Measurements from ENCODE around the gene PJA2.

The PJA2 gene

DNA sequence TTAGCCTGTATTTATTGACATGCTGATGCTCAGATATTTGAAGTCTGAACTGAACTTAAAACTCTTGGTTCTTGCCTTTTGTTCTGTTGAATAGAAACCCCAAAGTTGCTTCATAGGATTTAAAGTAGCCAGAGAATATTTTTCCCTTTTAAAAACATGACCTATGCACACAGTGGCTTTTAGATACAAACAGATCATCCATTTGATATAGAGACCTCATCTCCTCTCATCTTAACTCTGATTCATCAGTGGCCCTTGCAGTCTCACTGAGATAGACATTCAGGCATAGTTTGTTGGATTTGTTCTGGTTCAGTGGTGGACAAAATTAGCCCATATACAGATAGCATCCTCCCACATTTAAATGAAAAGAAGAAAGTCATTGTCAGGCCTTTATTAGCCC is 43.5 kb upstream of the PJA2 start:
- H2BK120ac ChIP-seq (ENCODE audit: low read depth, low read length) = no peak overlapping the region
- no peak overlapping the region for H3K14ac ChIP-seq (ENCODE audit: low read length)
- no peaks in the 10 kb centered on the region for H3K27me3 ChIP-seq (ENCODE audit: control insufficient read depth in 3 of 3, insufficient read depth in 3 of 3, low read depth in 1 of 3, low read length in 3 of 3)
- H3K9me3 ChIP-seq (replicated peaks in 1 of 2; ENCODE audit: control insufficient read depth in 2 of 2, insufficient read depth in 1 of 2, low read depth in 1 of 2, low read length in 2 of 2) = peaks cover 0 to 14% of the 10 kb centered on the region in 2 donors
- H3K79me1 ChIP-seq (ENCODE audit: low read depth, low read length) = no peaks in the 10 kb centered on the region
- no peaks in the 10 kb centered on the region for H3K36me3 ChIP-seq (replicated peaks in 1 of 2; ENCODE audit: control insufficient read depth in 2 of 2, insufficient read depth in 2 of 2, low read length in 2 of 2)
- H2BK12ac ChIP-seq (ENCODE audit: low read length) = no peak overlapping the region
- no peak overlapping the region for H3K18ac ChIP-seq (ENCODE audit: low read length)
- H3K4me3 ChIP-seq (ENCODE audit: low read length in 2 of 2) = no peak overlapping the region
- no peak overlapping the region for H3K9ac ChIP-seq (ENCODE audit: low read depth, low read length, poor library complexity)
- H3K23ac ChIP-seq (ENCODE audit: low read depth, low read length, poor library complexity) = no peak overlapping the region
- H3K27ac ChIP-seq (replicated peaks; ENCODE audit: low read length) = no peak overlapping the region
- DNase-seq (ENCODE audit: low spot score) = no peak
- no peak overlapping the region for H3K4ac ChIP-seq (ENCODE audit: low read length)
- no peak overlapping the region for H4K8ac ChIP-seq (ENCODE audit: low read depth, low read length)
- no peak overlapping the region for H3K4me2 ChIP-seq (ENCODE audit: insufficient read depth, low read length, poor library complexity, severe bottlenecking)
- no peak overlapping the region for H2BK15ac ChIP-seq (ENCODE audit: low read length)
- H2AFZ ChIP-seq (ENCODE audit: low read length) = peak overlapping the region; percentile 18
- no peak overlapping the region for H2AK5ac ChIP-seq (ENCODE audit: low read depth, low read length)
- no peak overlapping the region for H2BK5ac ChIP-seq (ENCODE audit: low read length)
- no peak overlapping the region for H4K91ac ChIP-seq (ENCODE audit: low read depth, low read length, poor library complexity)
- peaks cover 3 to 13% of the 10 kb centered on the region in 2 donors for H3K4me1 ChIP-seq (ENCODE audit: control insufficient read depth in 2 of 2, insufficient read depth in 1 of 2, low read depth in 1 of 2, low read length in 2 of 2)

GRCh38 chr5:109452661-109453060 is 42.9 kb upstream of the PJA2 start:
- H2BK12ac ChIP-seq (ENCODE audit: low read length) = no peak overlapping the region
- no peak overlapping the region for H3K23ac ChIP-seq (ENCODE audit: low read depth, low read length, poor library complexity)
- H3K4ac ChIP-seq (ENCODE audit: low read length) = no peak overlapping the region
- no peak overlapping the region for H2BK120ac ChIP-seq (ENCODE audit: low read depth, low read length)
- H3K4me1 ChIP-seq (ENCODE audit: control insufficient read depth in 2 of 2, insufficient read depth in 1 of 2, low read depth in 1 of 2, low read length in 2 of 2) = peaks cover 3 to 13% of the 10 kb centered on the region in 2 donors
- H3K79me1 ChIP-seq (ENCODE audit: low read depth, low read length) = no peaks in the 10 kb centered on the region
- no peak overlapping the region for H3K4me2 ChIP-seq (ENCODE audit: insufficient read depth, low read length, poor library complexity, severe bottlenecking)
- H3K18ac ChIP-seq (ENCODE audit: low read length) = no peak overlapping the region
- no peak overlapping the region for H3K4me3 ChIP-seq (ENCODE audit: low read length in 2 of 2)
- H3K36me3 ChIP-seq (replicated peaks in 1 of 2; ENCODE audit: control insufficient read depth in 2 of 2, insufficient read depth in 2 of 2, low read length in 2 of 2) = no peaks in the 10 kb centered on the region
- no peak overlapping the region for H4K91ac ChIP-seq (ENCODE audit: low read depth, low read length, poor library complexity)
- no peak overlapping the region for H3K14ac ChIP-seq (ENCODE audit: low read length)
- no peaks in the 10 kb centered on the region for H3K27me3 ChIP-seq (ENCODE audit: control insufficient read depth in 3 of 3, insufficient read depth in 3 of 3, low read depth in 1 of 3, low read length in 3 of 3)
- no peak overlapping the region for H3K9ac ChIP-seq (ENCODE audit: low read depth, low read length, poor library complexity)
- H2BK15ac ChIP-seq (ENCODE audit: low read length) = no peak overlapping the region
- H4K8ac ChIP-seq (ENCODE audit: low read depth, low read length) = no peak overlapping the region
- H2BK5ac ChIP-seq (ENCODE audit: low read length) = no peak overlapping the region
- no peak overlapping the region for H2AK5ac ChIP-seq (ENCODE audit: low read depth, low read length)
- H3K27ac ChIP-seq (replicated peaks; ENCODE audit: low read length) = no peak overlapping the region
- no CpG with 5 or more reads among the region's 1 CpG for WGBS, 2 donors (ENCODE audit: extremely low coverage in 2 of 2, insufficient read length in 2 of 2, insufficient replicate concordance in 1 of 2)
- H2AFZ ChIP-seq (ENCODE audit: low read length) = no peak overlapping the region
- H3K9me3 ChIP-seq (replicated peaks in 1 of 2; ENCODE audit: control insufficient read depth in 2 of 2, insufficient read depth in 1 of 2, low read depth in 1 of 2, low read length in 2 of 2) = peaks cover 0 to 13% of the 10 kb centered on the region in 2 donors
- DNase-seq (ENCODE audit: low spot score) = no peak

DNA sequence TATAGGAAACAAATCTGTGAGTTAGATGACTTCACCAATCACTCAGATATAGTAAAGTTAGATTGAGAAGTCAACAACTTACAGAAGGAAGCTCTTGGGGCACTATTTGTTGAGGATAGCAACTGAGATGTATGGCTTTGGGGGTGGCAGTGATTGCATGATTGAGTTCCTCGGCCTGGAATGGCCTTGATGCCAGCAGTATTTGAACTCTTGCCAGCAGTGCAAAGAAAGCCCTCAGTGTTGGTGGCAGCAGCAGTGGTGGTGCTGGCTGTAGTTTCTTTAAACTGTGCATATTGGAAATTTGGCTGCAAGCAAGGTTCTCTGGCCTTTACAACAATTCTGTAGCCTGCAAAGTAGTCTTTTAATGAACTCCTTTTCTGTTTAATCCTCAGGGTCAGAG is 41.4 kb upstream of the PJA2 start:
- H3K36me3 ChIP-seq (replicated peaks in 1 of 2; ENCODE audit: control insufficient read depth in 2 of 2, insufficient read depth in 2 of 2, low read length in 2 of 2) = no peaks in the 10 kb centered on the region

GRCh38 chr5:109450129-109450877 is 40.5 kb upstream of the PJA2 start:
- no CpG with 5 or more reads among the region's 12 CpGs for WGBS, 2 donors (ENCODE audit: extremely low coverage in 2 of 2, insufficient read length in 2 of 2, insufficient replicate concordance in 1 of 2)
- Histone ChIP-seq H3K9me3 (replicated peaks in 1 of 2; ENCODE audit: control insufficient read depth in 2 of 2, insufficient read depth in 1 of 2, low read depth in 1 of 2, low read length in 2 of 2) (peaks cover 0 to 8% of the 10 kb centered on the region in 2 donors), H3K14ac (ENCODE audit: low read length) (no peak overlapping the region), H3K36me3 (replicated peaks in 1 of 2; ENCODE audit: control insufficient read depth in 2 of 2, insufficient read depth in 2 of 2, low read length in 2 of 2) (no peaks in the 10 kb centered on the region), H2BK120ac (ENCODE audit: low read depth, low read length) (no peak overlapping the region), H3K9ac (ENCODE audit: low read depth, low read length, poor library complexity) (no peak overlapping the region), H3K4me1 (ENCODE audit: control insufficient read depth in 2 of 2, insufficient read depth in 1 of 2, low read depth in 1 of 2, low read length in 2 of 2) (peaks cover 3 to 6% of the 10 kb centered on the region in 2 donors), H3K27ac (replicated peaks; ENCODE audit: low read length) (no peak overlapping the region), H2BK5ac (ENCODE audit: low read length) (no peak overlapping the region), H2AK5ac (ENCODE audit: low read depth, low read length) (no peak overlapping the region), H4K91ac (ENCODE audit: low read depth, low read length, poor library complexity) (no peak overlapping the region), H3K27me3 (ENCODE audit: control insufficient read depth in 3 of 3, insufficient read depth in 3 of 3, low read depth in 1 of 3, low read length in 3 of 3) (no peaks in the 10 kb centered on the region), H3K18ac (ENCODE audit: low read length) (no peak overlapping the region), H4K8ac (ENCODE audit: low read depth, low read length) (no peak overlapping the region), H3K23ac (ENCODE audit: low read depth, low read length, poor library complexity) (no peak overlapping the region), H2AFZ (ENCODE audit: low read length) (peak overlapping the region; percentile 83), H3K4me3 (ENCODE audit: low read length in 2 of 2) (no peak overlapping the region), H3K4ac (ENCODE audit: low read length) (no peak overlapping the region), H2BK12ac (ENCODE audit: low read length) (no peak overlapping the region), H3K79me1 (ENCODE audit: low read depth, low read length) (no peaks in the 10 kb centered on the region), H3K4me2 (ENCODE audit: insufficient read depth, low read length, poor library complexity, severe bottlenecking) (no peak overlapping the region), H2BK15ac (ENCODE audit: low read length) (no peak overlapping the region)
- no peak for DNase-seq (ENCODE audit: low spot score)

More for the DNA sequence above, 41.4 kb upstream of the PJA2 start:
- Histone ChIP-seq H3K18ac (ENCODE audit: low read length) (no peak overlapping the region), H4K8ac (ENCODE audit: low read depth, low read length) (no peak overlapping the region), H3K14ac (ENCODE audit: low read length) (no peak overlapping the region), H3K4ac (ENCODE audit: low read length) (no peak overlapping the region), H3K27ac (replicated peaks; ENCODE audit: low read length) (no peak overlapping the region), H2AK5ac (ENCODE audit: low read depth, low read length) (no peak overlapping the region), H3K4me1 (ENCODE audit: control insufficient read depth in 2 of 2, insufficient read depth in 1 of 2, low read depth in 1 of 2, low read length in 2 of 2) (peaks cover 3 to 13% of the 10 kb centered on the region in 2 donors), H4K91ac (ENCODE audit: low read depth, low read length, poor library complexity) (no peak overlapping the region), H3K4me2 (ENCODE audit: insufficient read depth, low read length, poor library complexity, severe bottlenecking) (no peak overlapping the region), H3K79me1 (ENCODE audit: low read depth, low read length) (no peaks in the 10 kb centered on the region), H2AFZ (ENCODE audit: low read length) (peak overlapping the region; percentile 83), H2BK5ac (ENCODE audit: low read length) (no peak overlapping the region), H3K9ac (ENCODE audit: low read depth, low read length, poor library complexity) (no peak overlapping the region), H2BK120ac (ENCODE audit: low read depth, low read length) (no peak overlapping the region), H3K23ac (ENCODE audit: low read depth, low read length, poor library complexity) (no peak overlapping the region), H2BK12ac (ENCODE audit: low read length) (no peak overlapping the region), H3K4me3 (ENCODE audit: low read length in 2 of 2) (no peak overlapping the region), H3K9me3 (replicated peaks in 1 of 2; ENCODE audit: control insufficient read depth in 2 of 2, insufficient read depth in 1 of 2, low read depth in 1 of 2, low read length in 2 of 2) (peaks cover 0 to 8% of the 10 kb centered on the region in 2 donors), H3K27me3 (ENCODE audit: control insufficient read depth in 3 of 3, insufficient read depth in 3 of 3, low read depth in 1 of 3, low read length in 3 of 3) (no peaks in the 10 kb centered on the region), H2BK15ac (ENCODE audit: low read length) (no peak overlapping the region)
- WGBS, 2 donors (ENCODE audit: extremely low coverage in 2 of 2, insufficient read length in 2 of 2, insufficient replicate concordance in 1 of 2) = no CpG with 5 or more reads among the region's 1 CpG
- no peak for DNase-seq (ENCODE audit: low spot score)
